HCT116 (cell line): ENCODE data around the gene DDHD1.

Experiments used
- CEBPB ChIP-seq: IDR thresholded peaks from 2 replicates; pipeline ENCODE4 v1.6.1; 2012; ENCODE audit warnings: low read depth
- CTCF ChIP-seq, 3 experiments: fragments of 200-600 bp in 1 of 3; sonication (generic) in 1 of 3; IDR thresholded peaks in 2 of 3; conservative IDR thresholded peaks in 1 of 3; 2 replicates each; pipeline ENCODE4 v1.5.1; 2012 to 2017; ENCODE audit warnings: low read depth in 2 of 3, low read length in 2 of 3, antibody characterized with exemption in 1 of 3, borderline replicate concordance in 1 of 3, control low read depth in 1 of 3, mild to moderate bottlenecking in 1 of 3, mixed read lengths in 1 of 3, mixed run types in 1 of 3, moderate library complexity in 1 of 3; ENCODE audit not compliant: insufficient read depth in 1 of 3
- EGR1 ChIP-seq: IDR thresholded peaks from 2 replicates; pipeline ENCODE4 v1.6.1; 2012; ENCODE audit warnings: low read depth
- EZH2 ChIP-seq: fragments of 200-600 bp; sonication (generic); IDR thresholded peaks from 2 replicates; pipeline ENCODE4 v1.6.1; 2017; ENCODE audit warnings: antibody characterized with exemption, mixed run types
- FOSL1 ChIP-seq: IDR thresholded peaks from 2 replicates; pipeline ENCODE4 v1.6.1; 2012; ENCODE audit warnings: low read depth
- JUND ChIP-seq: IDR thresholded peaks from 2 replicates; pipeline ENCODE4 v1.6.1; 2012
- POLR2A ChIP-seq: IDR thresholded peaks from 2 replicates; pipeline ENCODE4 v1.7.0; 2011; ENCODE audit warnings: borderline replicate concordance; ENCODE audit not compliant: insufficient read depth, insufficient read length; ENCODE audit errors: extremely low read depth
- POLR2AphosphoS5 ChIP-seq: IDR thresholded peaks from 2 replicates; pipeline ENCODE4 v1.6.1; 2011; ENCODE audit warnings: mild to moderate bottlenecking, low read depth, low read length, moderate library complexity
- RAD21 ChIP-seq: IDR thresholded peaks from 2 replicates; pipeline ENCODE4 v1.6.1; 2012; ENCODE audit warnings: low read depth, mild to moderate bottlenecking
- REST ChIP-seq: IDR thresholded peaks from 2 replicates; pipeline ENCODE4 v1.6.1; 2012; ENCODE audit warnings: low read depth
- SIN3A ChIP-seq: IDR thresholded peaks from 2 replicates; pipeline ENCODE4 v1.6.1; 2012; ENCODE audit warnings: low read depth
- SP1 ChIP-seq: IDR thresholded peaks from 2 replicates; pipeline ENCODE4 v1.6.1; 2012; ENCODE audit warnings: low read depth
- ZFX ChIP-seq: fragments of 450-650 bp; IDR thresholded peaks from 2 replicates; pipeline ENCODE4 v1.6.1; 2017
- ZNF274 ChIP-seq: fragments of 200-500 bp; sonication (Bioruptor generic); IDR thresholded peaks from 2 replicates; pipeline ENCODE4 v1.6.1; 2014; ENCODE audit warnings: mild to moderate bottlenecking, low read depth, low read length, inconsistent platforms

GRCh38 chr14:53064475-53064874, 88.6 kb downstream of the DDHD1 start:
- TF ChIP-seq CTCF (IDR thresholded peaks at IDR 0.05 in 2 of 3, conservative IDR thresholded peaks at IDR 0.05 in 1 of 3; ENCODE audit: borderline replicate concordance in 1 of 3, insufficient read depth in 1 of 3, low read depth in 2 of 3, low read length in 2 of 3) (no peak), SIN3A (no peak), EZH2 (no peak), ZNF274 (no peak), POLR2A (no peak), REST (no peak), POLR2AphosphoS5 (no peak), JUND (no peak), RAD21 (no peak), SP1 (no peak), FOSL1 (no peak), CEBPB (no peak), ZFX (no peak), EGR1 (no peak)
